ENCODE measurements around the gene DPP8. TPM values are rescaled to one million over a fixed set of nuclear protein-coding genes. Genes with fewer than 3 reads are reported as not detected.

Gene DPP8
- total RNA-seq, 2 experiments from 2014 or later, result 42.8 to 45.4 TPM

- Mint-ChIP-seq H3K27me3 (peaks cover 53% of the 10 kb centered on the region), H3K4me3 (no peak overlapping the region), H3K36me3 (ENCODE audit: low read depth) (no peaks in the 10 kb centered on the region), H3K27ac (no peak overlapping the region), H3K4me1 (peaks cover 4% of the 10 kb centered on the region), H3K9me3 (no peaks in the 10 kb centered on the region)
- DNase-seq, result no peak
- POLR2A ChIA-PET, result no interaction called here
- CTCF ChIA-PET, result interaction anchor here (0.6 to 1.6 kb wide), 3 partner anchors 11 to 647 kb away, joined by 3 to 12 read pairs (median 3); no protein-coding TSS in a partner anchor
Measured at GRCh38 chr15:65394936-65395335, 122.6 kb downstream of the DPP8 start.

- POLR2A ChIA-PET, result no interaction called here
- H3K27ac Mint-ChIP-seq, result no peak overlapping the region
- CTCF ChIA-PET, result interaction anchor here (1.0 to 1.6 kb wide), 2 partner anchors 10 to 13 kb away, joined by 3 to 12 read pairs; no protein-coding TSS in a partner anchor
- H3K4me1 Mint-ChIP-seq, result peaks cover 4% of the 10 kb centered on the region
- peaks cover 49% of the 10 kb centered on the region for H3K27me3 Mint-ChIP-seq
- no peaks in the 10 kb centered on the region for H3K9me3 Mint-ChIP-seq
- no peak for DNase-seq
- no peaks in the 10 kb centered on the region for H3K36me3 Mint-ChIP-seq (ENCODE audit: low read depth)
- H3K4me3 Mint-ChIP-seq, result no peak overlapping the region
Measured at GRCh38 chr15:65394280-65394789, 123.2 kb downstream of the DPP8 start.

- Mint-ChIP-seq H3K36me3 (ENCODE audit: low read depth) (no peaks in the 10 kb centered on the region), H3K4me1 (peaks cover 4% of the 10 kb centered on the region), H3K27ac (no peak overlapping the region), H3K4me3 (no peak overlapping the region), H3K9me3 (no peaks in the 10 kb centered on the region), H3K27me3 (peaks cover 44% of the 10 kb centered on the region)
- CTCF ChIA-PET, result interaction anchor here (1.5 kb wide), 1 partner anchor 20 kb away, joined by 4 read pairs; no protein-coding TSS in a partner anchor
- POLR2A ChIA-PET, result no interaction called here
- DNase-seq, result no peak
Measured at GRCh38 chr15:65393557-65393956, 123.9 kb downstream of the DPP8 start.

GRCh38 chr15:65393091-65393490 is 124.4 kb downstream of the DPP8 start:
- no peak overlapping the region for H3K4me3 Mint-ChIP-seq
- peaks cover 42% of the 10 kb centered on the region for H3K27me3 Mint-ChIP-seq
- no peaks in the 10 kb centered on the region for H3K9me3 Mint-ChIP-seq
- POLR2A ChIA-PET, result no interaction called here
- H3K36me3 Mint-ChIP-seq (ENCODE audit: low read depth), result no peaks in the 10 kb centered on the region
- H3K27ac Mint-ChIP-seq, result no peak overlapping the region
- CTCF ChIA-PET, result interaction anchor here (1.5 to 1.8 kb wide), 2 partner anchors 8 to 19 kb away, joined by 4 to 6 read pairs; no protein-coding TSS in a partner anchor
- peaks cover 4% of the 10 kb centered on the region for H3K4me1 Mint-ChIP-seq
- no peak for DNase-seq

Other genes starting within 250 kb of the DPP8 start
- gene PARP16, start 230.8 kb downstream of the DPP8 start, total RNA-seq, result 10 to 100 TPM; 19.0 to 21.7 TPM
- gene RNU5A-1, start 221.6 kb downstream of the DPP8 start, total RNA-seq, result not detected
- 10 to 100 TPM; 14.4 to 36.1 TPM for gene RNU5B-1, start 213.0 kb downstream of the DPP8 start, total RNA-seq
- not detected for gene IGDCC3, start 139.7 kb downstream of the DPP8 start, total RNA-seq
- under 1 TPM; 0.06 to 0.12 TPM for gene IGDCC4, start 94.7 kb downstream of the DPP8 start, total RNA-seq
- gene HACD3, start 12.8 kb upstream of the DPP8 start, total RNA-seq, result 10 to 100 TPM; 31.3 to 32.8 TPM
- 10 to 100 TPM; 38.4 to 46.8 TPM for gene INTS14, start 93.4 kb upstream of the DPP8 start, total RNA-seq
- 1 to 10 TPM; 4.3 to 5.4 TPM for gene SLC24A1, start 104.2 kb upstream of the DPP8 start, total RNA-seq